ENCODE results near the gene PLEKHG1. TPM values are rescaled to one million over a fixed set of nuclear protein-coding genes. Genes with fewer than 3 reads are reported as not detected.

PLEKHG1 gene
- total RNA-seq, 2 experiments from 2014 or later = 10.8 to 11.1 TPM

- peaks cover 26% of the 10 kb centered on the region for H3K27me3 Mint-ChIP-seq (ENCODE audit: low read depth)
- peaks cover 50% of the 10 kb centered on the region for H3K4me1 Mint-ChIP-seq (ENCODE audit: low read depth)
- no peak overlapping the region for H3K4me3 Mint-ChIP-seq
- intact Hi-C loops (cut with micrococcal nuclease) = no loop called here
- CTCF ChIA-PET = interaction anchor here (0.9 kb wide), 1 partner anchor 220 kb away, joined by 5 read pairs; no protein-coding TSS in a partner anchor
- no peak overlapping the region for H3K27ac Mint-ChIP-seq
- no peak for DNase-seq
- H3K36me3 Mint-ChIP-seq (ENCODE audit: low read depth) = peaks cover 2% of the 10 kb centered on the region
- no peaks in the 10 kb centered on the region for H3K9me3 Mint-ChIP-seq
Observed at GRCh38 chr6:150636808-150637207, 37.1 kb downstream of the PLEKHG1 start.

GRCh38 chr6:150637266-150637665 lies 37.6 kb downstream of the PLEKHG1 start:
- Mint-ChIP-seq H3K36me3 (ENCODE audit: low read depth) (peaks cover 2% of the 10 kb centered on the region), H3K27ac (no peak overlapping the region), H3K4me3 (no peak overlapping the region), H3K27me3 (ENCODE audit: low read depth) (peaks cover 26% of the 10 kb centered on the region), H3K9me3 (no peaks in the 10 kb centered on the region), H3K4me1 (ENCODE audit: low read depth) (peaks cover 46% of the 10 kb centered on the region)
- no peak for DNase-seq
- CTCF ChIA-PET = interaction anchor here (0.9 kb wide), 1 partner anchor 220 kb away, joined by 5 read pairs; no protein-coding TSS in a partner anchor
- intact Hi-C loops (cut with micrococcal nuclease) = no loop called here

- DNase-seq = no peak
- no peaks in the 10 kb centered on the region for H3K36me3 Mint-ChIP-seq (ENCODE audit: low read depth)
- H3K4me3 Mint-ChIP-seq = no peak overlapping the region
- CTCF ChIA-PET = no interaction called here
- H3K27me3 Mint-ChIP-seq (ENCODE audit: low read depth) = peaks cover 26% of the 10 kb centered on the region
- H3K4me1 Mint-ChIP-seq (ENCODE audit: low read depth) = peaks cover 36% of the 10 kb centered on the region
- intact Hi-C loops (cut with micrococcal nuclease) = no loop called here
- H3K9me3 Mint-ChIP-seq = no peaks in the 10 kb centered on the region
- H3K27ac Mint-ChIP-seq = no peak overlapping the region
Observed at GRCh38 chr6:150638267-150638666, 38.6 kb downstream of the PLEKHG1 start.

GRCh38 chr6:150638765-150639164 lies 39.1 kb downstream of the PLEKHG1 start:
- Mint-ChIP-seq H3K4me1 (ENCODE audit: low read depth) (peaks cover 31% of the 10 kb centered on the region), H3K27me3 (ENCODE audit: low read depth) (peaks cover 21% of the 10 kb centered on the region), H3K4me3 (no peak overlapping the region), H3K27ac (no peak overlapping the region), H3K9me3 (no peaks in the 10 kb centered on the region), H3K36me3 (ENCODE audit: low read depth) (no peaks in the 10 kb centered on the region)
- CTCF ChIA-PET = no interaction called here
- no peak for DNase-seq
- intact Hi-C loops (cut with micrococcal nuclease) = no loop called here

GRCh38 chr6:150639823-150640331 lies 40.2 kb downstream of the PLEKHG1 start:
- Mint-ChIP-seq H3K4me3 (no peak overlapping the region), H3K36me3 (ENCODE audit: low read depth) (no peaks in the 10 kb centered on the region), H3K9me3 (no peaks in the 10 kb centered on the region), H3K27me3 (ENCODE audit: low read depth) (peaks cover 17% of the 10 kb centered on the region), H3K4me1 (ENCODE audit: low read depth) (peaks cover 25% of the 10 kb centered on the region), H3K27ac (no peak overlapping the region)
- intact Hi-C loops (cut with micrococcal nuclease) = no loop called here
- DNase-seq = no peak
- CTCF ChIA-PET = interaction anchor here (0.6 kb wide), 1 partner anchor 67 kb away, joined by 3 read pairs; no protein-coding TSS in a partner anchor

- H3K27ac Mint-ChIP-seq = no peak overlapping the region
- H3K27me3 Mint-ChIP-seq (ENCODE audit: low read depth) = peaks cover 16% of the 10 kb centered on the region
- H3K4me1 Mint-ChIP-seq (ENCODE audit: low read depth) = peaks cover 22% of the 10 kb centered on the region
Observed at GRCh38 chr6:150640556-150641209, 41.0 kb downstream of the PLEKHG1 start.

GRCh38 chr6:150641398-150642139 lies 41.9 kb downstream of the PLEKHG1 start:
- H3K27me3 Mint-ChIP-seq (ENCODE audit: low read depth) = peaks cover 18% of the 10 kb centered on the region
- intact Hi-C loops (cut with micrococcal nuclease) = no loop called here
- H3K36me3 Mint-ChIP-seq (ENCODE audit: low read depth) = no peaks in the 10 kb centered on the region
- CTCF ChIA-PET = no interaction called here
- H3K4me3 Mint-ChIP-seq = peak overlapping the region; percentile 38
- H3K27ac Mint-ChIP-seq = peak overlapping the region; percentile 15
- H3K9me3 Mint-ChIP-seq = no peaks in the 10 kb centered on the region
- no peak for DNase-seq
- H3K4me1 Mint-ChIP-seq (ENCODE audit: low read depth) = peaks cover 14% of the 10 kb centered on the region

More at GRCh38 chr6:150640556-150641209, 41.0 kb downstream of the PLEKHG1 start:
- no peaks in the 10 kb centered on the region for H3K36me3 Mint-ChIP-seq (ENCODE audit: low read depth)
- intact Hi-C loops (cut with micrococcal nuclease) = no loop called here
- no peaks in the 10 kb centered on the region for H3K9me3 Mint-ChIP-seq
- DNase-seq = no peak
- CTCF ChIA-PET = no interaction called here
- no peak overlapping the region for H3K4me3 Mint-ChIP-seq

- peaks cover 9% of the 10 kb centered on the region for H3K27me3 Mint-ChIP-seq (ENCODE audit: low read depth)
- H3K4me1 Mint-ChIP-seq (ENCODE audit: low read depth) = peaks cover 4% of the 10 kb centered on the region
- H3K27ac Mint-ChIP-seq = no peak overlapping the region
- no peak overlapping the region for H3K4me3 Mint-ChIP-seq
- no peaks in the 10 kb centered on the region for H3K36me3 Mint-ChIP-seq (ENCODE audit: low read depth)
- no peaks in the 10 kb centered on the region for H3K9me3 Mint-ChIP-seq
- DNase-seq = no peak
- CTCF ChIA-PET = interaction anchor here (0.6 kb wide), 1 partner anchor 10 kb away, joined by 3 read pairs; no protein-coding TSS in a partner anchor
- intact Hi-C loops (cut with micrococcal nuclease) = no loop called here
Observed at GRCh38 chr6:150646228-150646627, 46.5 kb downstream of the PLEKHG1 start.

GRCh38 chr6:150647051-150647450 lies 47.4 kb downstream of the PLEKHG1 start:
- Mint-ChIP-seq H3K27ac (no peak overlapping the region), H3K27me3 (ENCODE audit: low read depth) (peaks cover 9% of the 10 kb centered on the region), H3K36me3 (ENCODE audit: low read depth) (no peaks in the 10 kb centered on the region), H3K4me3 (no peak overlapping the region), H3K4me1 (ENCODE audit: low read depth) (no peaks in the 10 kb centered on the region), H3K9me3 (no peaks in the 10 kb centered on the region)
- CTCF ChIA-PET = no interaction called here
- DNase-seq = no peak
- intact Hi-C loops (cut with micrococcal nuclease) = no loop called here

Other genes starting within 250 kb of the PLEKHG1 start
- gene IYD, start 230.9 kb upstream of the PLEKHG1 start, total RNA-seq = not detected

All from activated naive CD4-positive, alpha-beta T cell treated with anti-CD3 and anti-CD28 coated beads for 36 hours (primary cell).